ENCODE data around the gene ZBTB24.

DNA sequence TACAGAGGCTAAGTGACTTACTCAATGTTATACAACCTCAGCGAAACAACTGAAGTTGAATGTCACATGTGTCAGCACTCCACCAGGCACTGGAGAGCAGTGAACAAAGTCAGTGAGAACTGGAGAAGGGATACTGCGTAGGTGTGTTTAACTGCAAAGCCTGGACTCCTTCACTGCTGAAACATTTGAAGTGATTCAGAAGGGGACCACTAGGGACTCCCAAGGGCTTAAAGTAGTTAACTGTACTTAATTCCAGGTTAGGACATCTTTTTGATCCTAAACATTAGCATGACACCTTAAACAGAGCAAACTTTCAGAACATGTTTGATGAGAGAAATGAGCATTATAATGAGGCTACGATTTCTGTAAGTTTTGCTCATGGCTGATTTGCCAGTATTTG, 45.0 kb upstream of the ZBTB24 start:
- TF ChIP-seq POLR2AphosphoS5 (IDR thresholded peaks at IDR 0.05) = no peak
- TF ChIP-seq POLR2A (IDR thresholded peaks at IDR 0.05) = no peak

Measured in transverse colon (tissue), 3 donors.